Endodermal cell (in vitro differentiated cells): ENCODE measurements around the gene TCL1B. TPM values are rescaled to one million over a fixed set of nuclear protein-coding genes. Genes with fewer than 3 reads are reported as not detected.

Source experiments
- DNase-seq: peaks from one replicate; pipeline ENCODE4 v3.0.0-alpha.2; 2017
- H3K27ac ChIP-seq: 2 replicates; pipeline ENCODE4 v1.5.1; 2013; ENCODE audit warnings: mild to moderate bottlenecking, low read depth, low read length, moderate library complexity
- H3K27me3 ChIP-seq: 2 replicates; pipeline ENCODE4 v1.6.1; 2013; ENCODE audit warnings: mild to moderate bottlenecking, low read length, moderate library complexity; ENCODE audit not compliant: insufficient read depth, control insufficient read depth, poor library complexity, severe bottlenecking
- H3K36me3 ChIP-seq: 2 replicates; pipeline ENCODE4 v1.7.0; 2013; ENCODE audit warnings: mild to moderate bottlenecking, low read length, moderate library complexity; ENCODE audit not compliant: control insufficient read depth, insufficient read depth
- H3K4me1 ChIP-seq: one replicate; pipeline ENCODE4 v1.7.0; 2013; ENCODE audit warnings: low read length; ENCODE audit not compliant: control insufficient read depth, insufficient read depth
- H3K4me3 ChIP-seq: 2 replicates; pipeline ENCODE4 v1.5.1; 2013; ENCODE audit warnings: mild to moderate bottlenecking, low read length, moderate library complexity
- H3K9ac ChIP-seq: 2 replicates; pipeline ENCODE4 v1.6.1; 2013; ENCODE audit warnings: mild to moderate bottlenecking, low read length, moderate library complexity; ENCODE audit not compliant: poor library complexity, severe bottlenecking; ENCODE audit errors: extremely low read depth
- H3K9me3 ChIP-seq: 2 replicates; pipeline ENCODE4 v1.6.1; 2013; ENCODE audit warnings: mild to moderate bottlenecking, low read length, moderate library complexity; ENCODE audit not compliant: control insufficient read depth
- H3K27ac Mint-ChIP-seq: 2 replicates; pipeline ENCODE4 v1.8.0; 2020; ENCODE audit warnings: mixed read lengths
- H3K27me3 Mint-ChIP-seq: 2 replicates; pipeline ENCODE4 v1.8.0; 2021; ENCODE audit warnings: mild to moderate bottlenecking, mixed read lengths; ENCODE audit not compliant: insufficient read depth
- H3K36me3 Mint-ChIP-seq: 2 replicates; pipeline ENCODE4 v1.8.0; 2020; ENCODE audit warnings: low read depth, mixed read lengths
- H3K4me1 Mint-ChIP-seq: 2 replicates; pipeline ENCODE4 v1.8.0; 2020; ENCODE audit warnings: mixed read lengths
- H3K4me3 Mint-ChIP-seq: 2 replicates; pipeline ENCODE4 v1.8.0; 2020; ENCODE audit warnings: mild to moderate bottlenecking, moderate library complexity, mixed read lengths
- H3K9me3 Mint-ChIP-seq: 2 replicates; pipeline ENCODE4 v1.8.0; 2020; ENCODE audit warnings: mild to moderate bottlenecking, mixed read lengths
- CTCF ChIP-seq: fragments of 200-600 bp; sonication (generic); conservative IDR thresholded peaks from 2 replicates; pipeline ENCODE4 v1.5.0; 2021; ENCODE audit warnings: antibody characterized with exemption, mild to moderate bottlenecking
- WGBS, 2 experiments: methylation state at CpG; one replicate each; pipeline versions ENCODE4 v1.1.5 to v1.1.7; 2013; ENCODE audit warnings: missing lambda C conversion rate in 2 of 2, mixed read lengths in 1 of 2; ENCODE audit not compliant: insufficient coverage in 1 of 2, insufficient read length in 1 of 2; 5-methylcytosine and 5-hydroxymethylcytosine counted together
- total RNA-seq, 2 donors: library from RNA; stranded (reverse); fragmentation: NEBNext Ultra II Directional in 1 of 2; extraction: Animal tissue kit (Norgen Biotek cat#: 25700) in 1 of 2; gene quantifications; 2 replicates in 1 of 2; 3 replicates in 1 of 2; pipeline ENCODE4 v1.2.1, GENCODE V29; 2021

TCL1B gene
- total RNA-seq, 2 donors from 2014 or later: 0.62 to 0.95 TPM

GRCh38 chr14:95647926-95648325 lies 38.3 kb upstream of the TCL1B start:
- no peak for TF ChIP-seq CTCF

GRCh38 chr14:95649230-95649629 lies 37.0 kb upstream of the TCL1B start:
- H3K36me3 Mint-ChIP-seq: no peaks in the 10 kb centered on the region
- no peak overlapping the region for H3K4me3 Mint-ChIP-seq
- DNase-seq: no peak
- WGBS, 2 experiments: 94 to 100% methylated on average over 2 to 6 of the region's 7 CpGs
- Histone ChIP-seq H3K9me3 (no peaks in the 10 kb centered on the region), H3K36me3 (no peaks in the 10 kb centered on the region), H3K9ac (no peak overlapping the region), H3K27ac (no peak overlapping the region), H3K4me3 (no peak overlapping the region), H3K27me3 (peaks cover 22% of the 10 kb centered on the region), H3K4me1 (no peaks in the 10 kb centered on the region)
- H3K4me1 Mint-ChIP-seq: peaks cover 16% of the 10 kb centered on the region
- peaks cover 32% of the 10 kb centered on the region for H3K27me3 Mint-ChIP-seq
- TF ChIP-seq CTCF: no peak
- H3K9me3 Mint-ChIP-seq: no peaks in the 10 kb centered on the region
- H3K27ac Mint-ChIP-seq: no peak overlapping the region

More at GRCh38 chr14:95647926-95648325, 38.3 kb upstream of the TCL1B start:
- H3K36me3 Mint-ChIP-seq: no peaks in the 10 kb centered on the region
- peaks cover 12% of the 10 kb centered on the region for H3K4me1 Mint-ChIP-seq
- 57 to 91% methylated on average over 1 to 3 of the region's 3 CpGs for WGBS, 2 experiments
- no peaks in the 10 kb centered on the region for H3K4me1 ChIP-seq
- H3K9me3 Mint-ChIP-seq: no peaks in the 10 kb centered on the region
- no peak overlapping the region for H3K4me3 Mint-ChIP-seq
- no peaks in the 10 kb centered on the region for H3K9me3 ChIP-seq
- no peaks in the 10 kb centered on the region for H3K36me3 ChIP-seq
- peaks cover 39% of the 10 kb centered on the region for H3K27me3 Mint-ChIP-seq
- no peak overlapping the region for H3K27ac Mint-ChIP-seq
- no peak for DNase-seq
- H3K4me3 ChIP-seq: no peak overlapping the region
- no peak overlapping the region for H3K9ac ChIP-seq
- H3K27ac ChIP-seq: no peak overlapping the region
- peaks cover 32% of the 10 kb centered on the region for H3K27me3 ChIP-seq

- no peak overlapping the region for H3K9ac ChIP-seq
- no peaks in the 10 kb centered on the region for H3K36me3 Mint-ChIP-seq
- DNase-seq: peak; percentile 45
- 85 to 88% methylated on average over 3 to 7 of the region's 7 CpGs for WGBS, 2 experiments
- no peak overlapping the region for H3K4me3 ChIP-seq
- H3K27me3 Mint-ChIP-seq: peaks cover 30% of the 10 kb centered on the region
- H3K27ac Mint-ChIP-seq: no peak overlapping the region
- no peaks in the 10 kb centered on the region for H3K9me3 ChIP-seq
- no peak overlapping the region for H3K27ac ChIP-seq
- peaks cover 17% of the 10 kb centered on the region for H3K27me3 ChIP-seq
- no peaks in the 10 kb centered on the region for H3K9me3 Mint-ChIP-seq
- H3K4me1 ChIP-seq: no peaks in the 10 kb centered on the region
- H3K4me1 Mint-ChIP-seq: peaks cover 31% of the 10 kb centered on the region
- TF ChIP-seq CTCF: no peak
- no peak overlapping the region for H3K4me3 Mint-ChIP-seq
- no peaks in the 10 kb centered on the region for H3K36me3 ChIP-seq
Measured at GRCh38 chr14:95651028-95651427, 35.2 kb upstream of the TCL1B start.
